GM19395 (cell line): Measurements from ENCODE around the gene SRSF1.
A peak's percentile ranks its signal among the peaks of the same experiment; 100 is the strongest.

ENCODE experiments used
- ATAC-seq: cut with Tn5 transposase; IDR thresholded peaks from one replicate; pipeline ENCODE4 v1.9.1; 2021; ENCODE audit warnings: mild to moderate bottlenecking, moderate library complexity; ENCODE audit not compliant: unreplicated experiment

SRSF1 gene

GRCh38 chr17:58019039-58019438 is 12.0 kb upstream of the SRSF1 start:
- ATAC-seq, result no peak

- no peak for ATAC-seq
Observed at GRCh38 chr17:58010067-58010799, 3.2 kb upstream of the SRSF1 start.

GRCh38 chr17:58007781-58008706 is 998 bp upstream of the SRSF1 start:
- ATAC-seq, result peak; percentile 45

- peak; percentile 16 for ATAC-seq
Observed at GRCh38 chr17:58006560-58006923, 504 bp downstream of the SRSF1 start.

GRCh38 chr17:58005728-58006559 is 1.1 kb downstream of the SRSF1 start:
- ATAC-seq, result no peak

GRCh38 chr17:58005031-58005727 is 1.9 kb downstream of the SRSF1 start:
- ATAC-seq, result no peak

GRCh38 chr17:58004060-58004459 is 3.0 kb downstream of the SRSF1 start:
- ATAC-seq, result no peak

GRCh38 chr17:58002973-58003372 is 4.1 kb downstream of the SRSF1 start:
- ATAC-seq, result no peak

- no peak for ATAC-seq
Observed at GRCh38 chr17:58002154-58002948, 4.7 kb downstream of the SRSF1 start.

GRCh38 chr17:58001461-58002124 is 5.5 kb downstream of the SRSF1 start:
- ATAC-seq, result no peak

GRCh38 chr17:57999496-58000017 is 7.5 kb downstream of the SRSF1 start:
- peak; percentile 67 for ATAC-seq

- ATAC-seq, result no peak
Observed at GRCh38 chr17:57999010-57999495, 8.0 kb downstream of the SRSF1 start.

GRCh38 chr17:57997085-57997809 is 9.8 kb downstream of the SRSF1 start:
- no peak for ATAC-seq

GRCh38 chr17:57995076-57995956 is 11.7 kb downstream of the SRSF1 start:
- ATAC-seq, result no peak

GRCh38 chr17:57994436-57994835 is 12.6 kb downstream of the SRSF1 start:
- ATAC-seq, result no peak

GRCh38 chr17:57993471-57994365 is 13.3 kb downstream of the SRSF1 start:
- no peak for ATAC-seq
